OCI-LY3 (cell line): ENCODE results near the gene POMGNT2.

Experiments
- CTCF ChIP-seq: fragments of 200-600, 300-600 bp; sonication (generic); IDR thresholded peaks from 2 replicates; pipeline ENCODE4 v1.5.1; 2014; ENCODE audit warnings: antibody characterized with exemption, low read length, low read depth
- EZH2phosphoT487 ChIP-seq: fragments of 200-600 bp; shearing (Covaris generic); IDR thresholded peaks from 2 replicates; pipeline ENCODE4 v1.6.1; 2018; ENCODE audit warnings: antibody characterized with exemption, mixed run types, low read depth

GRCh38 chr3:43096761-43097160 is 9.1 kb downstream of the POMGNT2 start:
- TF ChIP-seq EZH2phosphoT487: no peak
- no peak for TF ChIP-seq CTCF
